Activated CD8-positive, alpha-beta memory T cell treated with anti-CD3 and anti-CD28 coated beads for 36 hours (primary cell): ENCODE measurements around the gene SYT8. TPM values are rescaled to one million over a fixed set of nuclear protein-coding genes. Genes with fewer than 3 reads are reported as not detected.

Experiments
- CTCF ChIA-PET: fragments of 350-600 bp; sonication (Branson Sonifier 250); formaldehyde crosslinking; loops from one replicate; lab custom pipeline; 2021; ENCODE audit warnings: antibody characterized with exemption; lab: Charles Lee
- POLR2A ChIA-PET: fragments of 350-600 bp; sonication (Branson Sonifier 250); formaldehyde crosslinking; loops from one replicate; lab custom pipeline; 2021; ENCODE audit warnings: antibody characterized with exemption; lab: Charles Lee
- total RNA-seq, 2 experiments: library from RNA; stranded (reverse); gene quantifications; one replicate each; pipeline ENCODE4 v1.2.3, GENCODE V29; 2021

The SYT8 gene
- total RNA-seq, 2 experiments from 2014 or later = not detected

DNA sequence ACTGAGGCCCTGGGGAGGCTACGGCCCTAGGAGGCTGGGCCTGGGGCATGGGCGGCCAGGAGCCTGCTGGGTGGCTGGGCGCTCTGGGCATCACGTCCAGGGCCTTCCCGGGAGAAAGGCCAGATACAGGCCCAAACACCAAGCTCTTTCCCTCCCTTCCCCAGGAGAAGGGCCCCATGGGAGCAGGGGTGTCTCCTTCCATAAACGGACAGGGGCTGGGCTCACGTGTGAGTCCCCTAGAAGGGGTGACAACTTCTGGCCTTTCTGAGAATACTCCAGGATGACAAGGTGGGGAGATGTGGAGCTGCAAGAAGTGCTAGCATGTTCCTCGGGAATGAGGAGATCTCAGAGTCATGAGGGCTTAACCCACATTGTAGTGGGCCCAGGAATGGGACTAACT is 19.5 kb upstream of the SYT8 start:
- ChIA-PET POLR2A (no interaction called here), CTCF (interaction anchor here (1.3 to 1.4 kb wide), 2 partner anchors 17 to 122 kb away, joined by 3 to 4 read pairs; no protein-coding TSS in a partner anchor)

DNA sequence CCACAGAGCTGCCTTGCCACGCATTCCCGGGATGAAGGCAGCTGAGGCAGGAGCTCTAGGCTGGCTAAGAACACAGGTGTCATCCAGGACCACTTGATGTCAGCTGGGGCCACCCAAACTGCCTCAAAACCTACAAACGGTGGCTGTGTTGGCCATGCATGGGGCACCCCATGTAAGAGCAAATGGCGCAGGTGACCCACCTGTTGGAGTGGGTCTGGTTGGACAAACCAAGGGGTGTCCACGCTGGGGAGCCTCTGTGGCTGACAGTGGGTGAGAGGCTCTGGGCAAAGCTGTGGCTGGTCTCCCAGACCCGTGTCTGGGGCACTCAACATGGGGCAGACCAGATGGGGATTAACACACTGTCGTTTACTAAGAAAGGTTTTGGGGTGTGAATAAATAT is 19.0 kb upstream of the SYT8 start:
- ChIA-PET POLR2A (no interaction called here), CTCF (interaction anchor here (1.3 to 1.4 kb wide), 2 partner anchors 17 to 122 kb away, joined by 3 to 4 read pairs; no protein-coding TSS in a partner anchor)

DNA sequence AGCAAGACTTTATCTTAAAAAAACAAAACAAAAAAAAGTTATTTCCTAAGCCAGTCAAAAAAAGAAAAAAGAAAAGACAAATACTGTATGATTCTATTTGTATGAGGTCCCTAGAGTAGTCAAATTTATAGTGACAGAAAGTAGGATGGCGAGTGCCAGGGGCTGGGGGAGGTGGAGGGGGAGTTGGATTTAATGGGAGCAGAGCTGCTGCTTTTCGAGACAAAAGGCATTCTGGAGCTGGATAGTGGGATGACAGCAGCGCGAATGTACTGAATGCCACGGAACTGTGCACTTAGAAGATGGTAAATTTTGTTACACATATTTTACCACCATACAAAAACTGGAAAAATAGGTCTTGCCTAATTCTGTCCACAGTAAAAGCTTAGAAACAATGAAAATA is 17.8 kb upstream of the SYT8 start:
- ChIA-PET POLR2A (no interaction called here), CTCF (interaction anchor here (0.9 kb wide), 1 partner anchor 123 kb away, joined by 3 read pairs; no protein-coding TSS in a partner anchor)

DNA sequence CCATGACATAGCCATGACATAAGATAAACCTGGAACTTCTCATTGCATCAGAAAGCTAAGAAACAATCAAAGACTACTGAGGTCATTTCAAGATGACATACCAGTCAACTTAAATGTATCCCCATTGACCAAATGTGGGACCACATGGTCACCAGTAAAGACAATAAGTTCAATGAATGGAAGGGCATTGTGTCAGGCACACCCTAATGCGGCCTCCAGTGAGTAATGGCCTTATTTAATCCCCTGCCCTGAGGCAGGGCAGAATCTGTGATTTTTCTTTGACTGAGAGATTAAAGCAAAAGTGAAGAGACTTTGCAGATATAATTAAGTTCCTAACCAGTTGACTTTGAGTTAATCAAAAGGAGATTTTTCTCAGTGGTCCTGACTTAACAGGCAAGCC is 17.3 kb upstream of the SYT8 start:
- ChIA-PET CTCF (no interaction called here), POLR2A (no interaction called here)

DNA sequence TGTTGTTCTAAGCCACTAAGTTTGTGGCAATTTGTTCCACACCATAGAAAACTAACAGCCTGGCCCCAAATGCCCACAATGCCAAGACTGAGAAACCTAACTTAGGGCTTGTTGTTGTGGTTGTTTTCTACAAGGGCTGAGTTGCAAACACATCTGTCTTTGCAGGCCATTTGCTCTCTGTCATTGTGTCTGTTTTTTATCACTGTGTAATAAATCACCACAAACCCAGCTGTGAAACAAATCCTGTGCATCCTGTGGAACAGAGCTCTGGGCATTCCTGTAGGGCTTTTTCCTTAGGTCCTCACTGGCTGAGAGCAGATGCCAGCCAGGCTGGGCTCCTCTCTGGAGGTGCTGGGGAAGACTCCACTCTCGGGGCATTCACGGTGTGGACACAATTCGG is 15.7 kb upstream of the SYT8 start:
- POLR2A ChIA-PET = no interaction called here
- CTCF ChIA-PET = interaction anchor here (1.3 kb wide), 1 partner anchor 14 kb away, joined by 3 read pairs; no protein-coding TSS in a partner anchor

DNA sequence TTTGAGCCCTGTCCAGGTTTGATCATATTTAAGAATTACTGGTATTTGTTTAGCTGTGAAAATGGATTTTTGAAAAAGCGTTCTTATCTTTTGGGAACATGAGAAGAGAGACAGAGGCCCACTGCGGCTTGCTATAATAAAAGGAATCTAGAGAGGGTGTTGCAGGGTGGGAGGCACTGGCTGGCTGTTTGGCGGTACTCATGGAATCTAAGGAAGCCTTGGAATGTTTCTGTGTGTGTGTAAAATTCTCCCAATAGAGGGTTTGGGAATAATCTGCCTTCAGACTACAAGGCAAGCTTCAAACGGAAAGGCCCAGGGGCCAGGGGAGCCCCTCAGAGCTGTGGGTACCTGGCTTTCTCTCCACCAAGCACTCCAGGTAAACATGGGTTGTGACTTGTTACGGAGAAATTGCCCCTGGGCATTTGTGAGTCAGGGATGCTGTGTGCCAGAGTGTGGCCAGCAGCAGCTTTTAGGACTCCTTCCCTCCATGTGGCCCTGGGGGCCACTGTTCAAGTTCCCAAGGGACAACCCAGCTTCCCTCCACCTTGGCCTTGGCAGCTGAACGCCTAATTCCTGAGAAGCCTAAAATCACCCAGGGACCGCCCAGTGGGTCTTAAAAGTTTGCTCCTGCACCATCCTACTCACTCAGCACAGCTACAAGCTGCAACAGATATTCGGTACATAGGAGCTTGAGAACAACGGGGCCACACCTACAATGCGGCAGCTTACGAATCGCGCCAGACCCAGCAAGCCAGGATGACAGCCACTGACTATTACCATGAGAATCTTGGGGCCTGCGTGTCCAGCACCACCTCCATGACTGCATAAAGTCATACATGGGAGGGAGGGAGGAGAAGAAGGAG is 14.1 kb upstream of the SYT8 start:
- CTCF ChIA-PET = interaction anchor here (0.8 to 1.4 kb wide), 4 partner anchors 11 to 168 kb away, joined by 3 to 7 read pairs (median 4); no protein-coding TSS in a partner anchor

DNA sequence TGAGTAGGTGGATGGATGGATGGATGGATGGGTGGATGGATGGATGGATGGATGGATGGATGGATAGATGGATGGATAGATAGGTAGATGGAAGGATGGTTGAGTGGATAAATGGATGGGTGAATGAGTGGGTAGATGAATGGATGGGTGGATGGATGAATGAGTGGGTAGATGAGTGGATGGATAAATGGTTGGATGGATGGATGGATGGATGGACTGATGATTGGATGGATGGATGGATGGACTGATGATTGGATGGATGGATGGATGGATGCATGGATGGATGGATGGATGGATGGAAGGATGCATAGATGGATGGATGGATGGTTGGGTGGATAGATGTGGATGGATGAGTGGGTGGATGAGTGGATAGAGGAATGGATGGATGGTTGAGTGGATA is 13.2 kb upstream of the SYT8 start:
- POLR2A ChIA-PET = no interaction called here
- CTCF ChIA-PET = interaction anchor here (1.2 to 1.4 kb wide), 2 partner anchors 10 to 127 kb away, joined by 3 read pairs; no protein-coding TSS in a partner anchor

More for the DNA sequence above, 14.1 kb upstream of the SYT8 start:
- POLR2A ChIA-PET = no interaction called here

DNA sequence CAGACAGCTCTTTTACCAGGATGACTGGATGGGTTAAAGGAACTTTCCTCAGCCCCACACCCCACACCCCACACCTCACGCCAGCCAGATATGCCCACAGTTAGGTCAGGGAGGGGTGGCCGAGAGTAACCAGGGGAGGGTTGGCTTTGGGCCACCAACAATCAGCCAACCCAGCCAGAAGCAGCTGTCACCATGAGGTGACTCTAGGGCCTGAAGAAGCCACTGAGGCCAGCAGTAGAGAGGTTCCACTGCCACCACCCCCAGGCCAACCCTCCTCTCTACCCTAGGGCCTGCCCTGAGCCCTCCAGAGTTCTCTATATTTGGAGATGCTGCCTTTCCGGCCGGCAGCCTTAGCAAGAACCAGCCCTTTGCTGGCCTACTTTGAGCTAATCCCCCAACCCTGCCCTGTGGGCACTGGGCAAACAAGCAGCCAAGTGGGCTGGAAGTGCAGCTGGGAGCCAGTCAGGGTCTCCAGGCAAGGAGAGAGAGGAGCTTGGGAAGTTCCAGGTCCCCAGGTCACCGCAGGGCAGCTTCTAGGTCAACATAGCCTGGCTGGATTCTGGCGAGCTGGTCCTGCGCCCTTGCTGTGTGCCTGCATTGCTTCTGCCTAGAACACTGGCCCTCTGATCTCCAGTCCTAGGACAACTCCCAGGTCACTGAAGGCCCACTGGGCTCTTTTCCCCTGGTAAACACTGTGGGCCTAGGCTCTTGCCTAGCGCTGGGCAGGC is 12.0 kb upstream of the SYT8 start:
- CTCF ChIA-PET = interaction anchor here (1.2 to 1.6 kb wide), 2 partner anchors 10 to 129 kb away, joined by 3 to 8 read pairs; no protein-coding TSS in a partner anchor

DNA sequence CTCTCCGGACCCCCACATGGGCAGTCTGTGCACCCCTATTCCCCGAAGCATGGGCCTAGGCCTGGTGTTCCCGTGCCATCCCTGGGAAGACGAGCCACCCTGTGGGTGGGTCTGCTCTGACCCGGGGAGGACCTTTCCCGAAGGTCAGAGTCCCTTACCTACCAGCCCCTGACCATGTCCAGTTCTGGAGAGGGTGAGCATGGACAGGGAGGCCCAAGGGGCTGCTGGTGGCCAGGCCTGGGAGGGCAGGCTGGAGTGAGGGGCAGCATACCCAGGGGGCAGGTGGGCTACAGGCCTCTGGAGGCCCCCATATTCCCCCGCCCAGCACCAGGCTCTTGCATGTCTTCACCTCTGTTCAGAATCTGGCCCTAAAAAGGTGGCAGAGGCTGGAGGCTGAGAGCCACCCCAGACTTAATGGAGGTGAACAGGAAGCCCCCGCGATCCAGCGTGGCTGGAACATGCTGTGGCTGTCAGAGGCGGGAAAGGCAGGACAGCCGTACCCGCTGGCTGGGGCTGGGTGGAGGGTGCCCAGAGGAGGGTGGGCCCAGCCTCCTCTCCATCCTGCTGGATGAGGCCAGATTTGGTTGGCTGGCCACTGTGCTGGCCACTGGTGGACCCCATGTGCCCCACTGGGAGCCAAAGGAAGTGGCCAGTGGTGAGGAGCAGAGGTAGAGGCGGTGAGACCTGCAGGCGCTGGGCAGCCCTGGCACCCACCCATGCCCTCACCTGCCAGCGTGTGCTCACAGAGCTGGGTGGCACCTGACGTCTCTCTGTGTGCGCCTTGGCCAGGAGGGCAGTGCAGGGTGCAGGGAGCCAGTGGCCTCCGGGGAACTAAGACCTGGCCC is 11.2 kb upstream of the SYT8 start:
- ChIA-PET CTCF (interaction anchor here (1.6 to 1.8 kb wide), 2 partner anchors 9 to 130 kb away, joined by 8 to 9 read pairs; no protein-coding TSS in a partner anchor), POLR2A (no interaction called here)

More for the DNA sequence above, 12.0 kb upstream of the SYT8 start:
- POLR2A ChIA-PET = no interaction called here

DNA sequence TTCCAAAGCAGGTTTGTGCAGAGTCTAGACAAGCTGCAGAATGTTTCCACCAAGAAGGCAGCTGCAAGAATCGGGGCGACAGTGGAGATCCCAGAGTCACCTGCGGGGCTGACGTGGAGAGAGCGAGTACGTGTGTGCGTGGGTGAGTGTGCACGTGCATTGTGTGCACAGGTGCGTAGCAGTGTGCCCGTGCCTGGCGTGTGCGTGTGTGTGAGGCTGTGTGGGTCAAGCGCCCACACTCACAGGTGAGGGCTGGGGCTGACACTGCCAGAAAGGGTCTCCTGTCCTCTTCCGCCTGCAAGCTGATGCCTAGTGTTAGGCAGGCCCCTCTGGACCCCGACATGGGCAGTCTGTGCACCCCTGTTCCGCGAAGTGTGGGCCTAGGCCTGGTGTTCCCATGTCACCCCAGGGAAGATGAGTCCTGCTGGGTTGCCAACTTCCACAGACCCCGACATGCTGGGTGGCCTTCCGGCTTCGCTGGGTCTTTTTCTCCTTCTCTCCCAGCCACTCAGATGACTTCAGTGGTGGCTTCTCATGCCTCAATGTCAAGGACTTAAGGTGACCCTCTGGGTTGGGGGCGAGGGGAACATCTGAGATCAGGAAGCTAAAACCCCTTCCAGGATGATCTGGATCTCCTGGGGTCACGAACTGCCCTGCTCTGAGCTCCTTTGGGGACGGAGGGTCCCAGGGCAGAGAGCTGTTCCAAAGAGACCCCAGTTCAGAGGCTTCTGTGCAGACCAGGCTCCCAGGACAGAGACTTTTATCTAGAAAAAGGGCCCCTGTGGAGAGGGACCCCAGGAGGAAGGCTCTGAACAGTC is 10.4 kb upstream of the SYT8 start:
- CTCF ChIA-PET = interaction anchor here (0.8 to 1.8 kb wide), 4 partner anchors 9 to 329 kb away, joined by 3 to 9 read pairs (median 4); no protein-coding TSS in a partner anchor
- POLR2A ChIA-PET = no interaction called here

DNA sequence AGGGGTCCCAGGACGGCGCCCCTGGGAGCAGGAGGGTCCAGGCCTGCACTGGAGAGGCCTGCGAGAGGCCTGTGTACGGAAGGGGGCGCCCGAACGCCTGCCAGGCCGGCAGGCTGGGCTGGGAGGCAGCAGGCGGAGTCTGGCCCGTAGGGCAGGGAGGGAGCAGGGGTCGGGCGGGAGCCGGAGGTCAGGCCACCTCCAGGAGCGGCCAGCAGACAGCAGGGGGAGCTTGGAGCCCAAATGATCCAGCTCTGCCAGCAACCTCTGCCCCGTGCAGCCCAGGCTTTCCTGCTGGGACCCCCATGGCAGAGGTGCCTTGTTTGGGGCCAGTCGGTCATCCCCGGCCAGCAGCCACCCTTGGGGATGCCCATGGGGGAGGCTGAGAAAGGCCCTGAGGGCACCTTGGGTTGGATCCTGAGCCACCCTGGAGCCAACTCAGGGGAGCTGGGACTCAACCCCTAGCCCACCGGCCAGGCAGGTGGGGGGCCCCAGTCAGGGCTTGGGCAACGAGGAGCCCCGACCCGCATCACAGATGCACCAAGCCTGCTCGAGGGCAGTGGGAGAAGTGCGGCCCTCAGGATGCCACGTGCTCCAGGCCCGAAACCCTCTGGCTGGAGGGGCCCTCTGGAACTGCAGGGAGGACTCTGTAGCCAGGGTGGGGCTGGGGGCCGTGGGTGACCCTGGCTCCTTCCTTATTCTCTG is 9.6 kb upstream of the SYT8 start:
- ChIA-PET POLR2A (no interaction called here), CTCF (interaction anchor here (0.8 to 1.8 kb wide), 5 partner anchors 8 to 328 kb away, joined by 3 to 9 read pairs (median 4); no protein-coding TSS in a partner anchor)

DNA sequence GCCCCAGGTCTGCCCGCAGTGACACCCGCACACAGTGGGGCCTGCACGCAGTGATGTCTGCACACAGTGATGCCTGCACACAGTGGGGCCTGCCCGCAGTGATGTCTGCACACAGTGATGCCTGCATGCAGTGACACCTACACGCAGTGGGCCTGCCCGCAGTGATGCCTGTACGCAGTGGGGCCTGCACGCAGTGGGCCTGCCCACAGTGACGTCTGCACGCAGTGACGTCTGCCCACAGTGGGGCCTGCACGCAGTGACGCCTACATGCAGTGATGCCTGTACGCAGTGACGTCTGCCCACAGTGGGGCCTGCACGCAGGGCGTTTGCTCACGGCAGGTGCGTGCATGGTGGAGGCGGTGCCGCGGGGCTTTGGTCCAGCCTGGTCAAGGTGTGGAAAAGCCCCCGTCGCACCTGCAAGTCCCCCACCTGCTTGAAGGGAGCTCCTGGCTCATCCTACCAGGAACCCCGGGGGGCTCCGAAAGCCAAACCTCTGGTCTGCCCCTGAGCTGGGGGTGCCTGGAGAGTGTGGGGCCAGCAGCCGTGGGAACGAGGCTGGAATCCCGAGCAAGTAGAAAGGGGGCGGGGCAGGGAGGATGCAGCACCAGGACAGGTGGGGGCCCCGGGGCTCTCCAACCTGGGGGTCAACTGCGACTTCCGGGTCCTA is 8.9 kb upstream of the SYT8 start:
- ChIA-PET POLR2A (no interaction called here), CTCF (interaction anchor here (1.0 to 1.2 kb wide), 2 partner anchors 125 to 132 kb away, joined by 3 to 4 read pairs; no protein-coding TSS in a partner anchor)

DNA sequence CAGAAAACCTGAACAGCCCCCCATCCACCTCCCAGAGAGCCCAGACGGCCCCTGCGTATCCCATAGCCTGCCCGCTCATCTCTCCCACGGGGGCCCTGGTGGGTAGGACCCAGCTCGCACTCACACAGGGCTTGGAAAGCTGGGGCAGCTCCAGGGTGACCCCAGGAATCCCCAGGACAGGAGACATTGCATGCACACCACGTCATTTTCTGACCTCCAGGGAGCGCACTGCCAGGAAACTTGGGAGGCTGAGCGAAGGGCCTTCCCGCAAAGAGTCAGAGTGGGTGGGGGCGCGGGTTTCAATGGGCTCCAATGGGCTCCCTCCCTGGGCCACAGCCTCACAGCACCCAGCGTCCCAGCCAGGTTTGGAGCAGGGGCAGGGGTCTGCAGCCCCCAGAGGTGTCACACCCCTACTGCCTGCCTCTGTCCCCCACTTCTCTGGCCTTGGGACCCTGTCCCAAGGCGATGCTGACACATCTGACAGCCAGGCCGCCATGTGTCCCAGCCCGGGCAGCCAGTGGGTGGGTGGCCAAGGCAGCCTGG is 8.2 kb upstream of the SYT8 start:
- ChIA-PET POLR2A (no interaction called here), CTCF (interaction anchor here (0.9 to 1.0 kb wide), 2 partner anchors 73 to 132 kb away, joined by 3 to 4 read pairs; no protein-coding TSS in a partner anchor)

DNA sequence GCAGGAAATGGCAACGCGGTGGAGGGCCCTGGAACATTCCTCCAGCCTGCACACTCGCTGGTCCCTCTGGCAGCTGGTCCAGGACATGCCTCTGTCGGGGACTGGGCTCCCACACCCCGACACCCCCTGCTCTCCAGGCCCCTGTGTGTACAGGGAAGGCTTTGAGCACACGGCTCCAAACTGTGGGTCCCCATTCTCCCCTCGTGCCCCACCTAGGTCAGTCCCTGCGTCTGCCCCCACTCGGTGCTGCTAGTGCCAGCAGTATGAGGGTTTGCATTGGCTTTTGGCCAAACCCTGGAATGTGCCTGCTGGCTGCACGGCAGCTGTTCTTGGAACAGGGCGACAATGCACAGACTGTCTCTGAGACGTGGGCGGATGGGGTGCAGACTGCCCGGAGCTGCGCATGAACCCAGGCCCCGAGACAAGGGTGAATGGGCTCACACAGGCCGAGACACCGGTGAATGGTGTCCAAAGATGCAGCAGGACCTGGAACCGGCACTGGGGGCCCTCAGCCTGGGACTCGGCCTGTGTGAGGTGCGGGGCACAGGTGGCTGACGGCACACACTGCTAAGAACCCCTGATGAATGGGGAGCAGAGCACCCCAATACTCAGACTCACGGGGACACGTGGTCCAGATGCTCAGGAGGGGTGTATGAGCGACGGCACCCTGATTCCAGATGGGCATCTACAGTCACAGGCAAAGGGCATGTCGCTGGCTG is 7.5 kb upstream of the SYT8 start:
- POLR2A ChIA-PET = no interaction called here
- CTCF ChIA-PET = interaction anchor here (0.9 to 1.7 kb wide), 2 partner anchors 73 to 133 kb away, joined by 3 to 7 read pairs; no protein-coding TSS in a partner anchor

DNA sequence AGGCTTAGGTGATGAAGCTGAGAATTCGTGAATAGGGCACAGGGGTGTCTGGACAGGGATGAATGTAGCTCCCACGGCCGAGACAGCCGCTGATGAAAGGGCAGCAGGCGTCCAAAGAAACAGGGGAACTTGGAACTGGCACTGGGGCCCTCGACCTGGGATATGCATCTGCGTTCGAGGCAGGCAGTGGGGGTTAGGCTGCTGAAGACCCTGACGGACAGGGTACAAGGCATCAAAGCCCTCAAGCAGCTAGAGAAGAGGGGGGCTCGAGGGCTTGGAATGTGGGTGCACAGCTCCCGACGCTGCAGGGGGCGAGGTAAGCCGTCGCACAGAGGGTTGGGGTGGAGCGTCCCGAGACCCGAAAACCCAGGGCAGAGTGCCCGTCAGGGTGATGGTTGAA is 6.9 kb upstream of the SYT8 start:
- ChIA-PET POLR2A (no interaction called here), CTCF (interaction anchor here (1.7 kb wide), 1 partner anchor 134 kb away, joined by 7 read pairs; no protein-coding TSS in a partner anchor)

DNA sequence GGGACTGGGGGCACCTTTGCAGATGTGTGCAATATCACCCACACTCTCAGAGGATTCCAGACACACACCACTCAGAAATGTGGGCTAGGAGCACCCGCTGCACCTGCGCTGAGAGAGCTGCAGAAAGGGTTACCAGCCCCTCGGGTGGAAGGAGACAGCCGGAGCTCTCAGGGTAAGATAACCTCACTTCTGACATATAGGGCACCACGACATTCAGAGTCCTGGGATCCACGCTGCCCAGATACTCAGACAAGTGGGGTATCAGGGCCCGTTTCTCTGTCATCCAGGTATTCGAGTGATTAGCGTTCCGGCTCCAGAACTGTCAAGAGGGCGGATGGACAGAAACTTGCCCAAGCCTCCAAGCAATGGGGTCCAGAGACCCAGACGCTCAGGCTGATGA is 6.2 kb upstream of the SYT8 start:
- CTCF ChIA-PET = interaction anchor here (1.7 kb wide), 1 partner anchor 135 kb away, joined by 7 read pairs; no protein-coding TSS in a partner anchor
- POLR2A ChIA-PET = no interaction called here
